IMR-90 (cell line): ENCODE results near the gene GRK5. TPM values are rescaled to one million over a fixed set of nuclear protein-coding genes. Genes with fewer than 3 reads are reported as not detected.

Experiments
- ATAC-seq: fragments of 200-7000 bp; cut with Tn5 transposase; 2 replicates; pipeline ENCODE4 v1.9.1; 2020; ENCODE audit warnings: low read depth, mild to moderate bottlenecking, moderate library complexity
- BruUV-seq: library from RNA; stranded (reverse); fragments of 400-500 nt; replicated peaks from 2 replicates; lab custom pipeline; 2021; lab: Mats Ljungman, UMichigan
- CTCF ChIA-PET: fragments of 300-600 bp; formaldehyde crosslinking; extraction: SDS; loops from one replicate; lab custom pipeline; 2021; ENCODE audit warnings: antibody characterized with exemption; lab: Yijun Ruan, JAX
- POLR2A ChIA-PET: fragments of 300-600 bp; sonication (Branson Sonifier 250); formaldehyde crosslinking; loops from one replicate; lab custom pipeline; 2022; ENCODE audit warnings: antibody characterized with exemption; ENCODE audit not compliant: unreplicated experiment; lab: Charles Lee
- DNase-seq: peaks from one replicate; pipeline ENCODE4 v3.0.0; 2013
- H2AFZ ChIP-seq: replicated peaks from 2 replicates; pipeline ENCODE3; 2013; ENCODE audit warnings: low read length, mild to moderate bottlenecking; ENCODE audit not compliant: poor library complexity
- H2AK5ac ChIP-seq: 2 replicates; pipeline ENCODE4 v1.6.1; 2013; ENCODE audit warnings: low read depth, low read length, inconsistent platforms
- H2AK9ac ChIP-seq: replicated peaks from 2 replicates; pipeline ENCODE3; 2013; ENCODE audit warnings: mild to moderate bottlenecking, low read depth, low read length, moderate library complexity; ENCODE audit not compliant: poor library complexity
- H2BK120ac ChIP-seq: 2 replicates; pipeline ENCODE4 v1.6.1; 2013; ENCODE audit warnings: low read depth, low read length, inconsistent platforms
- H2BK15ac ChIP-seq: 3 replicates; pipeline ENCODE4 v1.6.1; 2013; ENCODE audit warnings: low read depth, low read length, inconsistent platforms
- H2BK20ac ChIP-seq: 2 replicates; pipeline ENCODE4 v1.6.1; 2013; ENCODE audit warnings: low read depth, mild to moderate bottlenecking, inconsistent platforms, low read length, moderate library complexity
- H2BK5ac ChIP-seq: 2 replicates; pipeline ENCODE4 v1.6.1; 2013; ENCODE audit warnings: mild to moderate bottlenecking, low read depth, low read length, inconsistent platforms; ENCODE audit not compliant: poor library complexity, severe bottlenecking
- H3K14ac ChIP-seq: replicated peaks from 2 replicates; pipeline ENCODE4 v1.6.1; 2013; ENCODE audit warnings: low read depth, low read length, inconsistent platforms
- H3K18ac ChIP-seq: 2 replicates; pipeline ENCODE4 v1.6.1; 2013; ENCODE audit warnings: low read depth, low read length, control low read depth
- H3K23ac ChIP-seq: 2 replicates; pipeline ENCODE4 v1.6.1; 2013; ENCODE audit warnings: low read depth, low read length, inconsistent platforms
- H3K27ac ChIP-seq: 2 replicates; pipeline ENCODE4 v1.5.1; 2013; ENCODE audit warnings: mild to moderate bottlenecking, control low read depth, low read length; ENCODE audit not compliant: insufficient read depth
- H3K27me3 ChIP-seq: 2 replicates; pipeline ENCODE4 v1.6.1; 2013; ENCODE audit warnings: low read length; ENCODE audit not compliant: control insufficient read depth, insufficient read depth
- H3K36me3 ChIP-seq: 2 replicates; pipeline ENCODE4 v1.6.1; 2013; ENCODE audit warnings: low read length, mixed read lengths; ENCODE audit not compliant: control insufficient read depth, insufficient read depth
- H3K4ac ChIP-seq: 2 replicates; pipeline ENCODE4 v1.6.1; 2013; ENCODE audit warnings: low read depth, low read length, inconsistent platforms
- H3K4me1 ChIP-seq: 2 replicates; pipeline ENCODE4 v1.6.1; 2013; ENCODE audit warnings: low read length, mixed read lengths; ENCODE audit not compliant: control insufficient read depth, insufficient read depth
- H3K4me2 ChIP-seq: 2 replicates; pipeline ENCODE4 v1.6.1; 2013; ENCODE audit warnings: low read depth, mild to moderate bottlenecking, control low read depth, low read length, moderate library complexity
- H3K4me3 ChIP-seq: 2 replicates; pipeline ENCODE4 v1.5.1; 2013; ENCODE audit warnings: low read depth, mild to moderate bottlenecking, control low read depth, low read length, moderate library complexity; ENCODE audit not compliant: insufficient read depth
- H3K56ac ChIP-seq: 2 replicates; pipeline ENCODE4 v1.6.1; 2013; ENCODE audit warnings: low read length, inconsistent platforms; ENCODE audit not compliant: insufficient read depth; ENCODE audit errors: extremely low read depth
- H3K79me1 ChIP-seq, 2 experiments: 2 replicates each; pipeline ENCODE4 v1.6.1; 2013; ENCODE audit warnings: low read length in 2 of 2, inconsistent platforms in 1 of 2, low read depth in 1 of 2
- H3K9ac ChIP-seq: 2 replicates; pipeline ENCODE4 v1.6.1; 2013; ENCODE audit warnings: low read depth, low read length, control low read depth
- H3K9me1 ChIP-seq: 2 replicates; pipeline ENCODE4 v1.6.1; 2013; ENCODE audit warnings: low read length, inconsistent platforms; ENCODE audit not compliant: insufficient read depth
- H3K9me3 ChIP-seq: 2 replicates; pipeline ENCODE4 v1.6.1; 2013; ENCODE audit warnings: low read length; ENCODE audit not compliant: control insufficient read depth, insufficient read depth
- H4K20me1 ChIP-seq: 2 replicates; pipeline ENCODE4 v1.6.1; 2013; ENCODE audit warnings: low read length, inconsistent platforms; ENCODE audit not compliant: insufficient read depth
- H4K5ac ChIP-seq: 2 replicates; pipeline ENCODE4 v1.6.1; 2013; ENCODE audit warnings: mild to moderate bottlenecking, low read depth, low read length, control low read depth
- H4K8ac ChIP-seq, 2 experiments: 2 replicates each; pipeline ENCODE4 v1.6.1; 2013; ENCODE audit warnings: low read depth in 2 of 2, low read length in 2 of 2, control low read depth in 1 of 2, inconsistent platforms in 1 of 2
- H4K91ac ChIP-seq: 2 replicates; pipeline ENCODE4 v1.6.1; 2013; ENCODE audit warnings: low read depth, low read length, inconsistent platforms; ENCODE audit not compliant: insufficient read depth
- MAFK ChIP-seq: IDR thresholded peaks from 2 replicates; pipeline ENCODE4 v1.6.1; 2012; ENCODE audit warnings: low read depth, low read length, improper control_type of control experiment
- NFE2L2 ChIP-seq: fragments of 150-350 bp; IDR thresholded peaks from 2 replicates; pipeline ENCODE4 v1.6.1; 2016; ENCODE audit warnings: low read depth, mild to moderate bottlenecking, low read length
- WGBS, 2 experiments: methylation state at CpG; one replicate each; pipeline versions ENCODE4 v1.1.5 to v1.1.7; 2013; ENCODE audit warnings: missing lambda C conversion rate in 2 of 2; ENCODE audit not compliant: insufficient read length in 1 of 2; ENCODE audit errors: extremely low coverage in 2 of 2; 5-methylcytosine and 5-hydroxymethylcytosine counted together
- dilution Hi-C: fragments of 300-500 bp; cut with HindIII; formaldehyde crosslinking; loops from one replicate; pipeline ENCODE4 v1.14.3; 2018; ENCODE audit warnings: low sequenced_read_pairs; ENCODE audit not compliant: unreplicated experiment
- in situ Hi-C: fragments of 300-500 bp; cut with MboI; formaldehyde crosslinking; loops from 3 replicates; pipeline ENCODE4 v1.14.3; 2019; ENCODE audit warnings: low sequenced_read_pairs, inconsistent platforms, mixed read lengths
- intact Hi-C: fragments of 100-400 bp; cut with micrococcal nuclease; formaldehyde crosslinking; loops from 2 replicates; pipeline ENCODE4 v1.10.0; 2022
- microRNA-seq, 2 experiments: library from miRNA; stranded (forward) in 1 of 2; unstranded in 1 of 2; fragments of 10-50 nt in 1 of 2; fragments of <30 nt in 1 of 2; gene quantifications in 1 of 2; microRNA quantifications in 1 of 2; one replicate each; pipeline versions ENCODE3 to v1.1.0; 2013 to 2020; ENCODE audit not compliant: insufficient read depth in 1 of 2, insufficient read length in 1 of 2, unreplicated experiment in 1 of 2
- polyA plus RNA-seq, 3 experiments: library from polyadenylated mRNA; depleted of rRNA; stranded (reverse); fragments of >200 nt; gene quantifications; 2 replicates each; pipeline ENCODE4 v1.2.3, GENCODE V29; 2012; ENCODE audit warnings: low replicate concordance in 1 of 3
- small RNA-seq, 5 experiments: library from RNA; depleted of rRNA; stranded (forward); fragments of <200 nt; gene quantifications; one replicate each; pipeline ENCODE3, GENCODE V24; 2012
- total RNA-seq: library from RNA; depleted of rRNA; stranded (reverse); fragments of >200 nt; gene quantifications from 2 replicates; pipeline ENCODE4 v1.2.3, GENCODE V29; 2012; rRNA removed

Gene GRK5
- total and polyA plus RNA-seq, 2 of the 4 experiments (the other 2 are of a cell fraction) = 12.9 to 16.3 TPM

GRCh38 chr10:119505131-119505551, 297.8 kb downstream of the GRK5 start:
- Histone ChIP-seq H3K14ac (no peak overlapping the region), H3K56ac (no peak overlapping the region), H3K36me3 (peaks cover 49% of the 10 kb centered on the region), H4K5ac (no peak overlapping the region), H2AK9ac (no peak overlapping the region), H2BK15ac (no peak overlapping the region), H2AFZ (no peak overlapping the region), H4K8ac (no peak overlapping the region), H3K18ac (no peak overlapping the region), H3K27ac (no peak overlapping the region), H3K9me3 (no peaks in the 10 kb centered on the region), H2BK5ac (no peak overlapping the region), H3K4me1 (peaks cover 2% of the 10 kb centered on the region; the same call in 1 of the 2 replicates), H3K23ac (no peak overlapping the region), H3K79me1 (peaks cover 2 to 19% of the 10 kb centered on the region in 2 experiments; a peak in 1 of 4 replicates), H3K4me2 (no peak overlapping the region), H2BK120ac (no peak overlapping the region), H3K27me3 (no peaks in the 10 kb centered on the region), H4K20me1 (peaks cover 2% of the 10 kb centered on the region; the same call in 1 of the 2 replicates), H3K4ac (no peak overlapping the region), H2BK20ac (no peak overlapping the region), H2AK5ac (no peak overlapping the region), H3K9ac (no peak overlapping the region), H3K9me1 (peaks cover 10% of the 10 kb centered on the region), H3K4me3 (no peak overlapping the region), H4K91ac (no peak overlapping the region)
- in situ Hi-C loops (no loop called here), dilution Hi-C loops (no loop called here), intact Hi-C loops (no loop called here)
- DNase-seq (no peak), ATAC-seq (no peak)
- POLR2A ChIA-PET = no interaction called here
- TF ChIP-seq NFE2L2 (no peak), MAFK (no peak)
- WGBS, 2 experiments = 56% methylated on average over 4 of the region's 12 CpGs; no CpG with 5 or more reads in 1 of the 2 experiments
- BruUV-seq = no TSS peak
- CTCF ChIA-PET = no interaction called here

Small RNAs within 50 kb of the gene (microRNA-seq; reads per million reads assigned to microRNA genes)
- gene MIR4681 (ENCODE audit: insufficient read depth in 1 of 2, insufficient read length in 1 of 2, unreplicated experiment in 1 of 2) (0 reads per million in 2 experiments), gene RN7SL749P (ENCODE audit: insufficient read depth, insufficient read length) (not detected)

Small RNAs within 50 kb of the gene (small RNA-seq; reads per million reads assigned to genes)
- gene MIR4681 (0 reads per million in 5 experiments), gene RN7SL749P (0 reads per million in 5 experiments)

Other genes starting within 250 kb of the GRK5 start
- under 0.01 and 0.28 TPM in 2 replicates for gene NANOS1, start 177.9 kb upstream of the GRK5 start, total RNA-seq
- 0.12 and 0.19 TPM in 2 replicates for gene NANOS1, start 177.9 kb upstream of the GRK5 start, polyA plus RNA-seq (2012; rRNA removed)
- 145 and 156 TPM in 2 replicates for gene EIF3A, start 126.8 kb upstream of the GRK5 start, total RNA-seq
- 39.1 and 49.6 TPM in 2 replicates for gene EIF3A, start 126.8 kb upstream of the GRK5 start, polyA plus RNA-seq (2012; rRNA removed)
- 80.3 and 81.4 TPM in 2 replicates for gene DENND10, start 103.5 kb upstream of the GRK5 start, total RNA-seq
- 39.6 and 50.9 TPM in 2 replicates for gene DENND10, start 103.5 kb upstream of the GRK5 start, polyA plus RNA-seq (2012; rRNA removed)
- 10.6 and 12.0 TPM in 2 replicates for gene SFXN4, start 41.9 kb upstream of the GRK5 start, total RNA-seq
- 10.6 and 12.5 TPM in 2 replicates for gene SFXN4, start 41.9 kb upstream of the GRK5 start, polyA plus RNA-seq (2012; rRNA removed)
- 169 and 195 TPM in 2 replicates for gene PRDX3, start 28.8 kb upstream of the GRK5 start, total RNA-seq
- 173 and 187 TPM in 2 replicates for gene PRDX3, start 28.8 kb upstream of the GRK5 start, polyA plus RNA-seq (2012; rRNA removed)